Small intestine (tissue), 7 donors: ENCODE measurements around the gene TMEM117. TPM values are rescaled to one million over a fixed set of nuclear protein-coding genes. Genes with fewer than 3 reads are reported as not detected.
A peak's percentile ranks its signal among the peaks of the same experiment; 100 is the strongest.

Experiments used
- DNase-seq, 2 donors: peaks; one replicate each; pipeline versions ENCODE4 v3.0.0 to v3.0.0-alpha.2; 2013
- FAIRE-seq: peaks from 2 replicates; lab custom pipeline; 2012; peaks lifted over from hg19 to GRCh38; lab: Jason Lieb, UNC
- H3K27ac ChIP-seq, 3 donors: one replicate each; pipeline ENCODE4 v1.5.1; 2013; ENCODE audit warnings: low read length in 2 of 3, mild to moderate bottlenecking in 2 of 3, control low read depth in 1 of 3, inconsistent platforms in 1 of 3, low read depth in 1 of 3, moderate library complexity in 1 of 3
- H3K27me3 ChIP-seq, 3 donors: one replicate each; pipeline ENCODE4 v1.6.1; 2013; ENCODE audit warnings: low read length in 3 of 3, inconsistent platforms in 1 of 3; ENCODE audit not compliant: control insufficient read depth in 3 of 3, insufficient read depth in 3 of 3
- H3K36me3 ChIP-seq, 3 donors: one replicate each; pipeline ENCODE4 v1.6.1; 2013; ENCODE audit warnings: low read length in 3 of 3, inconsistent platforms in 1 of 3, low read depth in 1 of 3, mild to moderate bottlenecking in 1 of 3, moderate library complexity in 1 of 3; ENCODE audit not compliant: control insufficient read depth in 3 of 3, insufficient read depth in 2 of 3
- H3K4me1 ChIP-seq, 3 donors: one replicate each; pipeline ENCODE4 v1.6.1; 2013; ENCODE audit warnings: low read length in 2 of 3, inconsistent platforms in 1 of 3, low read depth in 1 of 3, mild to moderate bottlenecking in 1 of 3, moderate library complexity in 1 of 3; ENCODE audit not compliant: control insufficient read depth in 3 of 3, insufficient read depth in 2 of 3
- H3K4me3 ChIP-seq, 3 donors: one replicate each; pipeline ENCODE4 v1.5.1; 2013; ENCODE audit warnings: low read length in 3 of 3, control low read depth in 1 of 3, inconsistent platforms in 1 of 3, low read depth in 1 of 3, mild to moderate bottlenecking in 1 of 3, moderate library complexity in 1 of 3
- H3K9me3 ChIP-seq, 2 donors: one replicate each; pipeline ENCODE4 v1.6.1; 2013; ENCODE audit warnings: low read depth in 1 of 2, low read length in 1 of 2; ENCODE audit not compliant: control insufficient read depth in 2 of 2, insufficient read depth in 1 of 2
- WGBS, 3 donors: extraction: QIAGEN DNeasy Blood & Tissue Kit; methylation state at CpG; one replicate each; pipeline ENCODE4 v1.1.7; 2013; 5-methylcytosine and 5-hydroxymethylcytosine counted together
- polyA plus RNA-seq, 4 donors: library from polyadenylated mRNA; stranded (reverse) in 3 of 4; unstranded in 1 of 4; fragments of 200-250 nt in 3 of 4; fragments of 120-200 nt in 1 of 4; gene quantifications; one replicate each; pipeline versions ENCODE4 v1.2.1 to v1.2.3, GENCODE V29; 2013
- donor health status: healthy with polysubstance abuse.
- donor health status: control.
- donor health status: control.
- donor health status: Bipolar disorder and iron deficiency.
- donor health status: healthy.

TMEM117 gene
- polyA plus RNA-seq, 4 donors = 6.3 to 14.3 (median 13.8) TPM

DNA sequence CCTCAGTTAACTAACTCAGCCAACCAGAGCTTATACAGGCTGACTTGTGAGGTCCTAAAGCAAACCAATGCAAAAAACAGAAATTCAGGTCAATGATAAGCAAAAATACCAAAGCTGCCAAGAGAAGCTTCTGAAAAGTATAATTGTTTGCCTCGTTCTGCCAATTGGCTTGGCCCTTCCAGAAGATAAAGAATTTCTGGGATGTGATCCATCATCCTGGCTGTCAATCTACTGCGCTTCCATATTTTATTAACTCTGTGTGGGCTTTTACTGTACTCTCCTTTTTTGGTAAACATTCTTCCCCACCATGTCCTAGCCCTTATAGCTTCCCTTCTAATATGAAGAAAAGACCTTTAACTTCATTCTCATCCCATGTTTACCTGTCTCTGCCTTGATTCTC, 387.9 kb downstream of the TMEM117 start:
- H3K36me3 ChIP-seq = no peaks in the 10 kb centered on the region
- no peak overlapping the region for H3K27ac ChIP-seq
- no peaks in the 10 kb centered on the region for H3K9me3 ChIP-seq
- DNase-seq (no peak), FAIRE-seq (no peak)
- H3K4me1 ChIP-seq = no peaks in the 10 kb centered on the region
- no peaks in the 10 kb centered on the region for H3K27me3 ChIP-seq
- 46 to 73% (median 73%) methylated on average over 2 of the region's 2 CpGs for WGBS, 3 donors
- no peak overlapping the region for H3K4me3 ChIP-seq

DNA sequence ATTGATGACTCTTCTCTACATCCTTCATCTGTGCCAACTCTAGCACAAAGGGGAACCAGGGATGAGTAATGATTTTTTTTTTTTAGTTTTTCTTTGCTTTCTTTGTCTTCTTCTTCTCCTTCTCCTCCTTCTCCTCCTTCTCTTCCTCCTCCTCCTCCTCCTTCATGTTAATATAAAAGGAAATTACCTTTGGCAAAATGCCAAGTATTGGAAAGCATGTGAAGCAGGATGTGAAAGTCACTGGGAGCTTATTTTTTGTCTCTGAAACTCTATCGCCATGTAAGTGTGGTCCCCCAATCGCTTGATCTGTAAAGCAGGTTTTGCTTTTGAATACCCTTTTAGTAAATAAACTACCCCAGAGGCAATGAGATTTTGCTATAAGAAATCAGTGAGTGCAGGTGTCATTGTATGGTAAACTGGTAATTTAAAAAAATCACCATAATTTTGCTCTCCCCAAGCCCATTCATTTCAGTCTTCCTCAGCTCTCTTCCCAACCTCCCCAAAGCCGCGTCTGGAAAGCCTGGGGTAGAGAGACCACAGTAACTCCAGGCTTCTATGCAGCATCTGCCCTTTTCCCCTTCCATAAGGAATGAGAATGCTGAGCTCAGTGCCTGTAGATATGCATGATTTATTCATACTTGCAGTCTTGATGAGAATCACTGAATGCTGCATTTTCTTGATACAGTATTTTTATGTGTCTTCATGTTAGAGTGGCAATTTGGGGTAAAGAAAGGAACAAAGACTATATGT, 388.7 kb downstream of the TMEM117 start:
- FAIRE-seq = no peak
- Histone ChIP-seq H3K27me3 (no peaks in the 10 kb centered on the region), H3K4me3 (no peak overlapping the region), H3K27ac (no peak overlapping the region), H3K4me1 (no peaks in the 10 kb centered on the region), H3K36me3 (no peaks in the 10 kb centered on the region), H3K9me3 (no peaks in the 10 kb centered on the region)
- peak in 1 of 2 donors; percentile 4 for DNase-seq
- 76 to 94% (median 90%) methylated on average over 4 of the region's 4 CpGs for WGBS, 3 donors

DNA sequence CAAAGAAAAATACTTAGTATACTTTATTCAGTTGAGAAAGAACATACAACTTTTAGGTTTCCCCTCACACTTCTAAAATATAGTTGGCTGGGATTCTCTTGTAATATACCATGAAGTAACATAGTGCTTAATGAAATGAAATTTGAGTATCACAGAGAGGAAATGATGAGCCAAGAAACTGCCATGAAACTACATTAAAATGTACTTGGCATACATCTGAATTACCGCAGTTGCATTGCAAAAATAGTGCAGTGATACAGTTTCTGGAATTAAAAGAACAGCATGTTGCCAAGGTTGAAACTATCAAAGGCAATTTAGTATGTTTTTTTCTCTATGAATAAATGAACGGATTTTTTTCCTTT, 389.2 kb downstream of the TMEM117 start:
- H3K4me3 ChIP-seq = no peak overlapping the region
- no peaks in the 10 kb centered on the region for H3K27me3 ChIP-seq
- 70 to 87% (median 79%) methylated on average over 2 of the region's 2 CpGs for WGBS, 3 donors
- H3K4me1 ChIP-seq = no peaks in the 10 kb centered on the region
- no peaks in the 10 kb centered on the region for H3K36me3 ChIP-seq
- no peak for FAIRE-seq
- DNase-seq = no peak
- no peaks in the 10 kb centered on the region for H3K9me3 ChIP-seq
- no peak overlapping the region for H3K27ac ChIP-seq

DNA sequence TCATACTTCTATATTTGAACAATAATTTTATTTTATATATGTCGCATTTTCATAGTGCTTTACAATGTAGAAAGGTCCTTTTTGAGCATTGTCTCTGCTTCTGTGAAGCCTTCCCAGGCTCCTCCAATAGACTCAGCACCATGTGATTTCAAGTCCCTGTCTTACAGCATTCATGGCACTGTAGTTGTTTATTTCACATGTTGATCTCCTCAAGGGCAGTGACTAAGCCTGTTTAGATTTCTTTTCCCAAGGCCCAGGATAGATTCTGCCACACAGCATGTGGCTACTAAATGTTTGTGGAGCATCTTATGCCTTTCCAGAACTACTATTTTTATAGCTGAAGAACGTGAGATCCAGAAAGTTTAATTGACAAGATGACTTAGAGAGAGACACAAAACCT, 391.7 kb downstream of the TMEM117 start:
- Histone ChIP-seq H3K4me1 (no peaks in the 10 kb centered on the region), H3K36me3 (no peaks in the 10 kb centered on the region), H3K27ac (no peak overlapping the region), H3K9me3 (no peaks in the 10 kb centered on the region), H3K27me3 (no peaks in the 10 kb centered on the region), H3K4me3 (no peak overlapping the region)
- 75 to 86% (median 85%) methylated on average over 2 of the region's 2 CpGs for WGBS, 3 donors
- FAIRE-seq (no peak), DNase-seq (no peak)

DNA sequence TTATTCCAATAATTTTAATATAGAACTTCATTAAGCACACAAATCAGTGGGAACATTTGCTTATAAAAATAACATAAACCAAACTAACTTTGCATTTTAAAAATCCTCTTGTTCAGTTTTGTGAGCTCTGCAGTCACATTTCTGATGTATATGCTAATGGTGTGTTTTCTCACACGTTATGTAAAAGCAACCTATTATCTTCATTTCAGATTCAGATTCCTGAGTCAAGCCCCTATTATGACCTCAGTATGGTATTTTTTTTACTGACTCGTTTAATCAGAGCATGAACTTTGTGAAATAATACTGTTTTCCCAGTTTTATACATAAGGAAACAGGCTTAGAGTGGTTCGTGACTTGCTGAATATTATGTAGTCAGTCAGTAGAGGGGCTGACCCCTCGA, 394.0 kb downstream of the TMEM117 start:
- Histone ChIP-seq H3K36me3 (no peaks in the 10 kb centered on the region), H3K4me3 (no peak overlapping the region), H3K4me1 (no peaks in the 10 kb centered on the region), H3K9me3 (no peaks in the 10 kb centered on the region), H3K27me3 (no peaks in the 10 kb centered on the region), H3K27ac (no peak overlapping the region)
- DNase-seq = no peak
- no peak for FAIRE-seq
- 76 to 84% (median 81%) methylated on average over 4 of the region's 4 CpGs for whole genome bisulfite sequencing, 3 donors

DNA sequence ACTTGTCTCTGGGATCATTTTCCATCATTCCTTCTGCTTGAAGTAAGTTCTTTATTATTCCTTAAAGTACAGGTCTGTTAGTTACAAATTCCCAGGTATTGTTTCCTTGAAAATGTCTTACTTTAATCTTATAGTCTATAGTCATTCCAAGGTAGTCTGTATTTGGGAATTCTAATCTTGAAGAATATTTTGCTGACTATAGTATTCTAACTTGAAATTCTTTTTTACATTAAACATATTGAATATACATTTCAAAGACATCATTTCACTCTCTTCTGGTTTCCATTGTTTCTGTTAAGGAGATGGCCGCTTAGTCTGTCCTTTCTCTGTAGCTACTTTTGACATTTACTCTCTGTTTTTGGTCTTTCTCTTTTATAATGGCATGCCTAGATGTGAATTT, 399.8 kb downstream of the TMEM117 start:
- Histone ChIP-seq H3K36me3 (no peaks in the 10 kb centered on the region), H3K27ac (no peak overlapping the region), H3K4me1 (no peaks in the 10 kb centered on the region), H3K9me3 (no peaks in the 10 kb centered on the region), H3K27me3 (no peaks in the 10 kb centered on the region), H3K4me3 (no peak overlapping the region)
- no peak for FAIRE-seq
- WGBS, 3 donors = 97 to 100% (median 98%) methylated on average over 1 of the region's 1 CpG
- no peak for DNase-seq

DNA sequence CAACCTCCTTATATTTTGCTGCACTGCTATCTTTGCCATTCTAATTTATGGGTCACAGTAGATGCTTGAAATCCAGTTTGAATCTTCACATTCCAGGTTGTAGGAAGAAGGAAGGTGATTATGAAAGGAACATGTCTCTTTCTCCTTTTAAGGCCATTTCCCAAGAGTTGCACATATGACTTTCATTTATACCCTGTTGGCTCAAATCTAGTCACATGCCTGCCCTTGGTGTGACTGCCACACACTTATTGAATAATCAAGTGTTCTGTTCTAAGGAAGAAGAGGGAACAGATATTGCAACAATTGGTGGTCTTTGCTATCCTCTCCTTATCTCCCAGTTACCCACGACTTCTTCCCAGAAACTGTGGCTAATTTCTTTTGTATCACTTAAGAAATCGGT, 404.3 kb downstream of the TMEM117 start:
- no peak overlapping the region for H3K4me3 ChIP-seq
- DNase-seq (no peak), FAIRE-seq (no peak)
- no peaks in the 10 kb centered on the region for H3K9me3 ChIP-seq
- 75 to 90% (median 84%) methylated on average over 2 of the region's 2 CpGs for WGBS, 3 donors
- H3K27me3 ChIP-seq = no peaks in the 10 kb centered on the region
- H3K4me1 ChIP-seq = no peaks in the 10 kb centered on the region
- H3K27ac ChIP-seq = no peak overlapping the region
- H3K36me3 ChIP-seq = no peaks in the 10 kb centered on the region

DNA sequence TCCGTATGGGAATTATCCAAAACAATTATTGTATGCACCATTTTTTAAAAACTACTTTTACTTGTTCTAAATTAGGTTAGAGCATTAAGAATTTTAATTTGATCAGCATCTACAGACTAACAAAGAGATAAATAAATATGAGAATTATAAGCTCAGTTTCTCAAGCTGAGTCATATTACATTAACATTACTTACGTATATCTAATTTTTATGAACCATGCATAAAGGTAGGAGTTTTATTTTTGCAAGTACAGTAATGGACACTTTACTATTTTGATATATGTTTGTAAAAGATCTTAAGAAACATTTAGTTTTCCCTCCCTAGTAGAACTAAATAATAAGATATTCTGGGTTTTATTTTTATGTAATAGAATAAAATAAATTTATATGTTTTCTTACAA, 410.1 kb downstream of the TMEM117 start:
- Histone ChIP-seq H3K9me3 (peaks cover 0 to 6% of the 10 kb centered on the region in 2 donors), H3K4me1 (no peaks in the 10 kb centered on the region), H3K4me3 (no peak overlapping the region), H3K27ac (no peak overlapping the region), H3K27me3 (no peaks in the 10 kb centered on the region), H3K36me3 (peaks cover 0 to 8% (median 0%) of the 10 kb centered on the region in 3 donors)
- FAIRE-seq = no peak
- DNase-seq = no peak
- 87 to 94% (median 91%) methylated on average over 2 of the region's 2 CpGs for WGBS, 3 donors
